Gastrocnemius medialis (tissue), 4 donors: ENCODE measurements around the gene CMC2. TPM values are rescaled to one million over a fixed set of nuclear protein-coding genes. Genes with fewer than 3 reads are reported as not detected.

Source experiments
- ATAC-seq, 2 donors: fragments of 150-250 bp; one replicate each; pipeline ENCODE4 v1.9.1; 2016
- DNase-seq, 2 donors: peaks; one replicate each; pipeline ENCODE4 v3.0.0-alpha.2; 2019
- H3K27ac ChIP-seq, 4 donors: fragments of 200-600 bp; sonication (generic); 1 replicate in 1 of 4; 2 replicates in 3 of 4; pipeline ENCODE4 v1.5.1; 2016 to 2018; ENCODE audit warnings: mild to moderate bottlenecking in 2 of 4, moderate library complexity in 1 of 4
- H3K27me3 ChIP-seq, 3 donors: fragments of 200-600 bp; sonication (generic) in 2 of 3; 1 replicate in 1 of 3; 2 replicates in 2 of 3; pipeline versions ENCODE4 v1.5.1 to v1.6.0; 2016 to 2019; ENCODE audit warnings: mild to moderate bottlenecking in 1 of 3, moderate library complexity in 1 of 3
- H3K36me3 ChIP-seq, 2 donors: fragments of 200-600 bp; sonication (generic) in 1 of 2; one replicate each; pipeline ENCODE4 v1.5.1; 2017 to 2018
- H3K4me1 ChIP-seq, 2 donors: fragments of 200-600 bp; sonication (generic) in 1 of 2; one replicate each; pipeline ENCODE4 v1.5.1; 2016 to 2017; ENCODE audit warnings: mild to moderate bottlenecking in 2 of 2
- H3K4me3 ChIP-seq, 4 donors: fragments of 200-600 bp; sonication (generic) in 3 of 4; 1 replicate in 1 of 4; 2 replicates in 3 of 4; pipeline ENCODE4 v1.5.1; 2016 to 2019; ENCODE audit warnings: mild to moderate bottlenecking in 2 of 4
- H3K9me3 ChIP-seq, 3 donors: fragments of 200-600 bp; sonication (generic) in 2 of 3; 1 replicate in 1 of 3; 2 replicates in 2 of 3; pipeline ENCODE4 v1.5.1; 2016 to 2019
- POLR2A ChIP-seq, 2 donors: fragments of 450-650 bp; IDR thresholded peaks; one replicate each; pipeline ENCODE4 v1.6.1; 2017; ENCODE audit warnings: antibody characterized with exemption in 2 of 2, mild to moderate bottlenecking in 2 of 2, moderate library complexity in 2 of 2
- in situ Hi-C, 4 donors: fragments of 200-750 bp; cut with MboI; loops; one replicate each; pipeline versions ENCODE4 v1.15.0 to v1.8.0; 2017; ENCODE audit warnings: low sequenced_read_pairs in 4 of 4
- intact Hi-C: fragments of 100-400 bp; cut with DNase I; formaldehyde crosslinking; loops from one replicate; pipeline ENCODE4 v1.15.1; 2023; ENCODE audit warnings: low total_unique reads
- total RNA-seq, 4 donors: library from RNA; depleted of rRNA; stranded (reverse); fragments of >200 nt; gene quantifications; one replicate each; pipeline versions ENCODE4 v1.1.0 to v1.2.3, GENCODE V29; 2016
- TF ChIP-seq, protein P1 (sequence below), 5 experiments: fragments of 450-650 bp in 3 of 5; fragments of 200-600 bp in 2 of 5; sonication (generic) in 2 of 5; IDR thresholded peaks in 4 of 5; conservative IDR thresholded peaks in 1 of 5; 1 replicate in 4 of 5; 2 replicates in 1 of 5; pipeline ENCODE4 v1.5.1; 2016 to 2019; ENCODE audit warnings: antibody characterized with exemption in 5 of 5, mild to moderate bottlenecking in 3 of 5, moderate library complexity in 3 of 5

Gene CMC2
- total RNA-seq, 4 donors from 2014 or later, result 78.8 to 89.1 (median 82.7) TPM

DNA sequence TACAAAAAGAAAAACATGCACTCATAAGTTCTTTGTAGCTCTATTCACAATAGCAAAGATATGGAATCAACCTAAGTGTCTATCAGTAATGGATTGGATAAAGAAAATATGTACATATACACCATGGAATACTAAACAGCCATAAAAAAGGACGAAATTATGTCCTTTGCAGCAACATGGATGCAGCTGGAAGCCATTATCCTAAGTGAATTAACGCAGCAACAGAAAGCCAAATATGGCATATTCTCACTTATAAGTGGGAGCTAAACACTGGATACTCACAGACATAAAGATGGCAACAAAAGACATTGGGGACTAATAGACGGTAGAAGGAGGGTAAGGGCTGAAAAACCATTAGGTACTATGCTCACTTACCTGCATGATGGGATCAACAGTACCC lies 5.8 kb downstream of the CMC2 start:
- no peak for ATAC-seq
- no peaks in the 10 kb centered on the region for H3K9me3 ChIP-seq
- no peak overlapping the region for H3K27ac ChIP-seq
- H3K36me3 ChIP-seq, result no peaks in the 10 kb centered on the region
- in situ Hi-C loops (no loop called here), intact Hi-C loops (loop anchor here (10.0 kb wide), 1 partner anchor 314 kb away; the partner anchor contains the start of gene GAN)
- no peak for DNase-seq
- no peak overlapping the region for H3K4me3 ChIP-seq
- no peaks in the 10 kb centered on the region for H3K27me3 ChIP-seq
- peaks cover 26 to 42% of the 10 kb centered on the region in 2 donors for H3K4me1 ChIP-seq
- no peak for TF ChIP-seq POLR2A (IDR thresholded peaks at IDR 0.05)

DNA sequence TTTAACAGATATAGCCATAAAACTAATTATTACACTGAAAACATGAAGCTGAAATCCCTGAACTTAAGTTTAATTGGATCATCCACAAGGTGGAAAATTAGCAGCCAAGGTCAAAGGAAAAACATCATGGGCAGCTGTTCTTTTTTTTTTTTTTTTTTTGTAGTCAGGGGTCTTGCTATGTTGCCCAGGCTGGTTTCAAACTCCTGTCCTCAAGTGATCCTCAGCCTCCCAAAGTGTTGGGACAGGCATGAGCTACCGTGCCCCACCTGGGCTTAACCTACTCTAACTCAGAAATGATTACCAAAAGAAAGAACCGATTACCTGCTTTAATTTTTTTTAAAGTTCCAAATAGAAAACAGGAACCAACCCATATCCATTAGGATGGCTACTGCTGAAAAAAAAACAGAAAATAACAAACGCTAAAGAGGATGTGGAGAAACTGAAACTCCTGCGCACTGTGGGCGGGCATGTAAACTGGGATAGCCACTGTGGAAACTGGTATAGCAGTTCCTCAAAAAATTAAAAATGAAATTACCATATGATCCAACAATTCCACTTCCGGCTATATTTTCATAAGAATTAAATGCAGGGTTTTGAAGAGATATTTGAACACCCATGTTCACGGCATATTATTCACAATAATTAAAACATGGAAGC lies 8.6 kb downstream of the CMC2 start:
- no peaks in the 10 kb centered on the region for H3K36me3 ChIP-seq
- H3K27ac ChIP-seq, result no peak overlapping the region
- ATAC-seq, result no peak
- no peak for DNase-seq
- no peaks in the 10 kb centered on the region for H3K9me3 ChIP-seq
- no peak overlapping the region for H3K4me3 ChIP-seq
- TF ChIP-seq, protein P1, sequence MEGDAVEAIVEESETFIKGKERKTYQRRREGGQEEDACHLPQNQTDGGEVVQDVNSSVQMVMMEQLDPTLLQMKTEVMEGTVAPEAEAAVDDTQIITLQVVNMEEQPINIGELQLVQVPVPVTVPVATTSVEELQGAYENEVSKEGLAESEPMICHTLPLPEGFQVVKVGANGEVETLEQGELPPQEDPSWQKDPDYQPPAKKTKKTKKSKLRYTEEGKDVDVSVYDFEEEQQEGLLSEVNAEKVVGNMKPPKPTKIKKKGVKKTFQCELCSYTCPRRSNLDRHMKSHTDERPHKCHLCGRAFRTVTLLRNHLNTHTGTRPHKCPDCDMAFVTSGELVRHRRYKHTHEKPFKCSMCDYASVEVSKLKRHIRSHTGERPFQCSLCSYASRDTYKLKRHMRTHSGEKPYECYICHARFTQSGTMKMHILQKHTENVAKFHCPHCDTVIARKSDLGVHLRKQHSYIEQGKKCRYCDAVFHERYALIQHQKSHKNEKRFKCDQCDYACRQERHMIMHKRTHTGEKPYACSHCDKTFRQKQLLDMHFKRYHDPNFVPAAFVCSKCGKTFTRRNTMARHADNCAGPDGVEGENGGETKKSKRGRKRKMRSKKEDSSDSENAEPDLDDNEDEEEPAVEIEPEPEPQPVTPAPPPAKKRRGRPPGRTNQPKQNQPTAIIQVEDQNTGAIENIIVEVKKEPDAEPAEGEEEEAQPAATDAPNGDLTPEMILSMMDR (IDR thresholded peaks at IDR 0.05 in 4 of 5, conservative IDR thresholded peaks at IDR 0.05 in 1 of 5), result no peak
- TF ChIP-seq POLR2A (IDR thresholded peaks at IDR 0.05), result no peak
- H3K4me1 ChIP-seq, result peaks cover 4 to 21% of the 10 kb centered on the region in 2 donors
- no peaks in the 10 kb centered on the region for H3K27me3 ChIP-seq
- in situ Hi-C loops, result no loop called here
- intact Hi-C loops, result no loop called here

DNA sequence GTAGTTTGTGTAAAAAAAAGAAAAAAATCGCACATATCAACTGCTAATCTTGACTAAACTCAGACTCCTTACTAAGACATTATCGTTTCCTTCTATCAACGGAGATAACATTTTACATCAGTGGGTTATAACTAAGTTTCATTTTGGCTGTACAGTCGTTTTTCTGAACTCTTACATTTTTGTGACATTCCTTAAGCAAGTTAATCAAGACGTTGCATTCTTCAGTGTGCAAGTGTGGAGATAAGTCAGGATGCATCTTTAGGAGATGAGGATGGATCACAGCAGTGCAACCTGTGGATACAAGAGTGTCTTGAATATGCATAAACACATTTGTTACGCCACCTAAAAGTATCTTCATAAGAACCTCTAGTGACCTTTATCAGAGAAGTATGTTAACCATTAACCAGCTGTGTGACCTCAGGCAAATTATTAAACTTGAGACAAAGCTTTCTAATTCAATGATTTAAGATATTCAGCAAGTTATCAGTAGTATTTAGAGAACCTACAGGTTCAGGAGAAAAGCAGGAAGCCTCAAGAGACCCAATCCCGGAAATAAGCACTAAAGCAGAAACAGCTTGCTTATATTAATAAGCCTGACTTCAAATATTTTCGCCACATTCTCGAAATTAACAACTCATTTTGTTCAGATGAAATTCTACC lies 9.4 kb downstream of the CMC2 start:
- no peak overlapping the region for H3K27ac ChIP-seq
- ATAC-seq (no peak), DNase-seq (no peak)
- TF ChIP-seq POLR2A (IDR thresholded peaks at IDR 0.05), result no peak
- TF ChIP-seq, protein P1 (IDR thresholded peaks at IDR 0.05 in 4 of 5, conservative IDR thresholded peaks at IDR 0.05 in 1 of 5), result no peak
- no peaks in the 10 kb centered on the region for H3K36me3 ChIP-seq
- no peaks in the 10 kb centered on the region for H3K27me3 ChIP-seq
- no peaks in the 10 kb centered on the region for H3K9me3 ChIP-seq
- in situ Hi-C loops, result no loop called here
- no peak overlapping the region for H3K4me3 ChIP-seq
- peaks cover 4 to 19% of the 10 kb centered on the region in 2 donors for H3K4me1 ChIP-seq
- intact Hi-C loops, result no loop called here

DNA sequence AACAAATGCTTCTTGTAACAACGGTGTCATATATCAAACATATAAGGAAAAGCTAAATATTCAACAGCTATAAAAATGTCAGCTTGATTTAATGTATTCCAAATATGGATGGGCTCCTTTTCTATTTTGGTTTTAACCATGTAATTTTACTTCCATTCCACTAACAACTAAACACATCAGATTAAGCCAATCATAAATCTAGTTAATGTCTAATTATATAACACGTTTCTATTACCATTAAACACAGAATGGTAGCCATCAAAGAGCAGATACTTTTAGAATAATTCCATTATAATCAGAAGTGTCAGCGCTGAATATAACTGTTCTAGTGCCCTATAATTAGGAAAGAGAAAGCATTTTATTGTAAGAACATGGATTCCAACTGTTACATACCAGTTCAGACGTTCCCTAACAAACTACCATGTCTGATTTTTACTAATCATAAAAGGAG lies 10.0 kb downstream of the CMC2 start:
- TF ChIP-seq, protein P1 (IDR thresholded peaks at IDR 0.05 in 4 of 5, conservative IDR thresholded peaks at IDR 0.05 in 1 of 5), result no peak
- intact Hi-C loops (no loop called here), in situ Hi-C loops (no loop called here)
- no peaks in the 10 kb centered on the region for H3K36me3 ChIP-seq
- peaks cover 4 to 19% of the 10 kb centered on the region in 2 donors for H3K4me1 ChIP-seq
- no peaks in the 10 kb centered on the region for H3K27me3 ChIP-seq
- ATAC-seq, result no peak
- H3K9me3 ChIP-seq, result no peaks in the 10 kb centered on the region
- H3K4me3 ChIP-seq, result no peak overlapping the region
- no peak for DNase-seq
- H3K27ac ChIP-seq, result no peak overlapping the region

DNA sequence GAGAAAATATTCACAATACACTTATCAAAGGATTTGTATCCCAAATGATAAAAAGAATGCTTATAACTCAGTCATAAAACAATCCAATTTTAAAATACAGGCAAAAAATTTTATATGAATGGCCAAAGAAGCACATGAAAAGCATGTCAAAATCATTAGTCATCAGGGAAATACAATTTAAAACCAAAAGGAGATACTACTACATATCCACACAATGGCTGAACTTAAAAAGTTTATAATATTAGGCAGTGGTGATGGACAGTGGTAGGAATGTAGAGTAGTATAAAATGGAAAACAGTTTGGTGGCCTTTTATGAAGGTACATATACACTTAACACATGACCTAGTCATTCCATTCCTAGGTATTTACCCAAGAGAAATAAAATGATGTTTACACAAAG lies 12.2 kb downstream of the CMC2 start:
- H3K9me3 ChIP-seq, result no peaks in the 10 kb centered on the region
- H3K4me1 ChIP-seq, result peaks cover 4 to 19% of the 10 kb centered on the region in 2 donors
- no peaks in the 10 kb centered on the region for H3K27me3 ChIP-seq
- no peaks in the 10 kb centered on the region for H3K36me3 ChIP-seq
- TF ChIP-seq, protein P1 (IDR thresholded peaks at IDR 0.05 in 4 of 5, conservative IDR thresholded peaks at IDR 0.05 in 1 of 5), result no peak
- no peak for TF ChIP-seq POLR2A (IDR thresholded peaks at IDR 0.05)
- DNase-seq (no peak), ATAC-seq (no peak)
- no peak overlapping the region for H3K4me3 ChIP-seq
- intact Hi-C loops, result no loop called here
- H3K27ac ChIP-seq, result no peak overlapping the region
- in situ Hi-C loops, result no loop called here
